PC-3 (cell line): ENCODE measurements around the gene PRSS8.

Experiments
- CTCF ChIP-seq: fragments of 300-600 bp; sonication (generic); conservative IDR thresholded peaks from 2 replicates; pipeline ENCODE4 v1.5.1; 2017; ENCODE audit warnings: antibody characterized with exemption, low read depth, mild to moderate bottlenecking, low read length
- EZH2 ChIP-seq: fragments of 300-600 bp; sonication (generic); IDR thresholded peaks from one replicate; pipeline ENCODE4 v1.6.1; 2017; ENCODE audit warnings: antibody characterized with exemption, mild to moderate bottlenecking, low read length; ENCODE audit not compliant: unreplicated experiment
- EZH2phosphoT487 ChIP-seq: fragments of 300-600 bp; sonication (generic); IDR thresholded peaks from 2 replicates; pipeline ENCODE4 v1.6.1; 2018; ENCODE audit warnings: mild to moderate bottlenecking, antibody characterized with exemption, low read length, borderline replicate concordance

- TF ChIP-seq CTCF, result no peak
- no peak for TF ChIP-seq EZH2
- no peak for TF ChIP-seq EZH2phosphoT487
Measured at GRCh38 chr16:31167315-31167714, 31.8 kb upstream of the PRSS8 start.
